GM18951 (cell line): ENCODE data around the gene PDE4B.

Experiments used
- POLR2A ChIP-seq: IDR thresholded peaks from 4 replicates; pipeline ENCODE4 v1.6.1; 2011; ENCODE audit warnings: mild to moderate bottlenecking; ENCODE audit not compliant: insufficient read length, insufficient read depth; ENCODE audit errors: extremely low read depth
- in situ Hi-C: fragments of 300-500 bp; cut with MboI; formaldehyde crosslinking; loops from one replicate; pipeline ENCODE4 v1.12.0; 2022; ENCODE audit warnings: low sequenced_read_pairs, mixed read lengths, inconsistent platforms; ENCODE audit not compliant: unreplicated experiment

PDE4B gene

GRCh38 chr1:66274634-66275033, 481.9 kb downstream of the PDE4B start:
- TF ChIP-seq POLR2A = no peak
- in situ Hi-C loops = loop anchor here (25.0 kb wide), 1 partner anchor 463 kb away; no protein-coding TSS in a partner anchor

- in situ Hi-C loops = no loop called here
- no peak for TF ChIP-seq POLR2A
Measured at GRCh38 chr1:66275083-66275482, 482.4 kb downstream of the PDE4B start.

GRCh38 chr1:66275601-66276023, 482.9 kb downstream of the PDE4B start:
- TF ChIP-seq POLR2A = no peak
- in situ Hi-C loops = no loop called here

- in situ Hi-C loops = no loop called here
- no peak for TF ChIP-seq POLR2A
Measured at GRCh38 chr1:66276218-66276617, 483.5 kb downstream of the PDE4B start.

GRCh38 chr1:66278260-66279021, 485.7 kb downstream of the PDE4B start:
- in situ Hi-C loops = no loop called here

GRCh38 chr1:66281808-66282207, 489.1 kb downstream of the PDE4B start:
- TF ChIP-seq POLR2A = no peak
- in situ Hi-C loops = no loop called here

More at GRCh38 chr1:66278260-66279021, 485.7 kb downstream of the PDE4B start:
- no peak for TF ChIP-seq POLR2A

GRCh38 chr1:66282343-66282852, 489.7 kb downstream of the PDE4B start:
- peak; percentile 26 for TF ChIP-seq POLR2A

GRCh38 chr1:66282891-66283621, 490.4 kb downstream of the PDE4B start:
- TF ChIP-seq POLR2A = no peak
- in situ Hi-C loops = no loop called here

More at GRCh38 chr1:66282343-66282852, 489.7 kb downstream of the PDE4B start:
- in situ Hi-C loops = no loop called here

GRCh38 chr1:66283622-66284041, 490.9 kb downstream of the PDE4B start:
- no peak for TF ChIP-seq POLR2A
- in situ Hi-C loops = no loop called here

- no peak for TF ChIP-seq POLR2A
- in situ Hi-C loops = no loop called here
Measured at GRCh38 chr1:66284746-66285145, 492.1 kb downstream of the PDE4B start.

GRCh38 chr1:66285618-66286270, 493.0 kb downstream of the PDE4B start:
- no peak for TF ChIP-seq POLR2A
- in situ Hi-C loops = no loop called here

- in situ Hi-C loops = no loop called here
- no peak for TF ChIP-seq POLR2A
Measured at GRCh38 chr1:66286307-66286706, 493.6 kb downstream of the PDE4B start.

GRCh38 chr1:66288048-66288447, 495.4 kb downstream of the PDE4B start:
- no peak for TF ChIP-seq POLR2A
- in situ Hi-C loops = no loop called here
